ENCODE results near the gene KLF16. TPM values are rescaled to one million over a fixed set of nuclear protein-coding genes. Genes with fewer than 3 reads are reported as not detected.

KLF16 gene
- total RNA-seq, 2 experiments from 2014 or later: 26.5 to 29.8 TPM

DNA sequence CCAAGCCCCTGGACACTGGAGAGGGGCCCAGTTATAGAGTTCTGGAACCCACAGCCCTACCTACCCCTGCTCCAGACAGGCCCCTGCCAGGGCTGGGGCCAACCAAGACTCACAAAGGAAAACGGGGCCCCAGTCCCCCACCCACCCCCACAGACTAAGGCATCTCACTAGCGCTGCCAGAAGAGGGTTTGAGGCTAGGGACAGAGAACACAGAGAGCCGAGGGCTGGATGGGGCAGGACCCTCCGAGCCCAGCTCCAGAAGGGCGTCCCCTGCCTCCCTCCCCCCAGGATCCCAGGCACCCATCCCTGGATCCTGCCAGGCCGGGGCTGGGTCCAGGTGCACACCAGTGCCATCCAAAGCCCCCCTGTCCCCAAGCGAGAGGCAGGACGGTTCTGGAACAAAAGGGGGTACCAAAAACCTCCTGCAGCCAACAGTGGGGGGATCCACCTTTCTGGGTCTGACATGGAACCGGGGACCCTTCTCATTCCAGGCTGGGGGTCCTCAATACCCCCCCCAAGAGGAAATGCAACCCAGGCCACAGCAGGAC is 10.7 kb downstream of the KLF16 start:
- H3K27me3 Mint-ChIP-seq (ENCODE audit: low read depth): no peaks in the 10 kb centered on the region
- peaks cover 12% of the 10 kb centered on the region for H3K36me3 Mint-ChIP-seq (ENCODE audit: low read depth)
- DNase-seq (no peak), ATAC-seq (no peak)
- CTCF ChIA-PET: interaction anchor here (3.6 kb wide), 1 partner anchor 14 kb away, joined by 20 read pairs; no protein-coding TSS in a partner anchor
- no peaks in the 10 kb centered on the region for H3K9me3 Mint-ChIP-seq (ENCODE audit: insufficient read depth)
- POLR2A ChIA-PET: interaction anchor here (1.5 kb wide), 1 partner anchor 30 kb away, joined by 3 read pairs; no protein-coding TSS in a partner anchor
- peaks cover 61% of the 10 kb centered on the region for H3K4me1 Mint-ChIP-seq (ENCODE audit: low read depth)
- peak overlapping the region; percentile 93 for H3K27ac Mint-ChIP-seq
- H3K4me3 Mint-ChIP-seq: no peak overlapping the region

DNA sequence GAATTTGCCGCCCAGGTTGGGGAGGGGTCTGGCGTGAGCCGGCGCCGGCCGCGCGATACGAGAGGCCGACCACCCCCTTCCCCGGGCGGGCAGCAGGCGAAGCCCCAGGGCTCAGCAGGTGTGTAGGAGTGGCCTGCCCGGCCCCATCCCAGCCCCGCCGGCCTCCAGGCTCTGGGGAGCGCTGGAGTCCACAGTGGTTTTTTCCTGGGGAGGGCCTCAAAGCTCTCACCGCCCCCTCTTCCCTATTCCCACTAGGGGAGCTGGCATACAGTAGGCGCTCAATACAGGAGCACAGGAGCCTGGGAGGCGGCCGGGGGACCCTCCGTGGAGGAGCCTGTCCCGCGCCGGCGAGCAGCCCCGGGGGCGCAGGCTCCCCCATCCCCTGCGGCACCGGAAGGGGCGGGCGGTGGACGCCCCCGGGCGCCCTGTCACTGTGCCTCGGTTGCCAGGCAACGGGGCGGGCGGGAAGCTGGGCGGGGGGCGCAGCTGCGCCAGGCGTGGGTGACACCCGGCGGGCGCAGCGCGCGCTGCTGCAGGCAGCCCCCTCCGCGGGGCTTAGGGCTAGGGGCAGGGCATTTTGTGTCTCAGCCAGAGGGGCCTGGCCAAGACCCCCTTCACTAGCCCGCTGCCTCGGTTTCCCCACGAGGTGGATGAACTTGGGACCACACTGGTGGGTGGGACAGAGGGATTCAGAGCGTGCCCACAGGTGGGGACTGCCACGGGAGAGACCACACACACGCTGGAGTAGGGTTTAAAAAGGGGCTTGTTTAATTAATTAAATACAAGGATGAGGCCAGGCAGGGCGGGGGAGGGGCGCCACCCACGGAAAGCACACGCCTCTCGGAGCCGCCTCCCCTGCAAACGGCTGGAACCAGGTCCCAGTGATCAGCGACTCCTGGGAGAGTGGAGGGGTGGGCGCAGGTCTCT is 11.5 kb downstream of the KLF16 start:
- Mint-ChIP-seq H3K27me3 (ENCODE audit: low read depth) (no peaks in the 10 kb centered on the region), H3K4me3 (no peak overlapping the region), H3K9me3 (ENCODE audit: insufficient read depth) (no peaks in the 10 kb centered on the region), H3K36me3 (ENCODE audit: low read depth) (peaks cover 16% of the 10 kb centered on the region), H3K4me1 (ENCODE audit: low read depth) (peaks cover 64% of the 10 kb centered on the region), H3K27ac (peak overlapping the region; percentile 39)
- peak; percentile 59 for DNase-seq
- CTCF ChIA-PET: interaction anchor here (1.0 kb wide), 1 partner anchor 13 kb away, joined by 4 read pairs; no protein-coding TSS in a partner anchor
- POLR2A ChIA-PET: interaction anchor here (0.8 to 1.5 kb wide), 2 partner anchors 24 to 31 kb away, joined by 3 read pairs; no protein-coding TSS in a partner anchor
- ATAC-seq: no peak

DNA sequence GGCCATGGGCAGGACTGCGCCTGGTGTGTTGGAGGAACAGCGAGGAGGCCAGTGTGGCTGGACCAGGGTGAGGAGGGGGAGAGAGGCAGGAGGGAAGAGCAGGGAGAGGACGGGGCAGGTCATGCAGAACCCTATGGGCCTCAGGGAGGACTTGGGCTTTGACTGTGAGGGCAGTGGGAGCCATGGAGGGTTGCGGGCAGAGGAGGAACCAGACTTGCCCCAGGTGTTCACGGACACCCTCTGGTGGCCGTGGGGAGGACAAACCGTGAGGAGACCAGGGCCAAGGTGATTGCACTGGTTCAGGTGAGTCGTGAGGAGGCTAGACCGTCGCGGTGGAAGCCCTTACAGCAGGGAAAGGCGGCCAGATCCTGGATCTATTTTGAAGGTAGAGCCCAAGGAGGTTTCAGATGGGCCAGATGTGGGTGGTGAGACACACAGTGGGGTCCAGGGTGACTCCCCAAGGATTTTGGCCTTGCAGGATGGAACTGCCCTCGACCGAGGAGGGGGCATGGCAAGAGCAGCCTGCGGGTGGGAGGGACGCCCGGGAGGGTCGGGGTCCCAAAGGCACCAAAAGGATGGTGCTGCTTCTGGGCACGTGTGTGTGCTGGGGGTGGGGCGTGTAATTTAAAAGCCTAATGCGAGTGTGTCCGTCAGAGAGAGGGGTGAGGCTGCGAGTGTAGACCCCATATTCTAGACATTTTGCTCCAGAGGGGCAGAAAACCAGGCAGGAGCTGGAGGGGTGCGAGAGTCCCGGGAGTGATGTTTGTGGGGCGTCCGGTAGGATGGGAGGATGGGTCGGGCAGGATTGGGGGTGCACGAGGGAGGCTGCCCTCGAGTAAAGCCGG is 12.3 kb downstream of the KLF16 start:
- Mint-ChIP-seq H3K4me3 (no peak overlapping the region), H3K9me3 (ENCODE audit: insufficient read depth) (no peaks in the 10 kb centered on the region), H3K27ac (peak overlapping the region; percentile 68), H3K4me1 (ENCODE audit: low read depth) (peaks cover 68% of the 10 kb centered on the region), H3K36me3 (ENCODE audit: low read depth) (peaks cover 18% of the 10 kb centered on the region), H3K27me3 (ENCODE audit: low read depth) (no peaks in the 10 kb centered on the region)
- CTCF ChIA-PET: interaction anchor here (1.0 to 2.6 kb wide), 2 partner anchors 13 kb away, joined by 4 to 15 read pairs; no protein-coding TSS in a partner anchor
- DNase-seq: no peak
- POLR2A ChIA-PET: interaction anchor here (0.8 kb wide), 1 partner anchor 25 kb away, joined by 3 read pairs; no protein-coding TSS in a partner anchor
- ATAC-seq: no peak

GRCh38 chr19:1849886-1850398 is 13.4 kb downstream of the KLF16 start:
- Mint-ChIP-seq H3K4me1 (ENCODE audit: low read depth) (peaks cover 62% of the 10 kb centered on the region), H3K9me3 (ENCODE audit: insufficient read depth) (no peaks in the 10 kb centered on the region), H3K36me3 (ENCODE audit: low read depth) (peaks cover 18% of the 10 kb centered on the region), H3K27ac (peak overlapping the region; percentile 7), H3K4me3 (no peak overlapping the region), H3K27me3 (ENCODE audit: low read depth) (no peaks in the 10 kb centered on the region)
- ChIA-PET POLR2A (interaction anchor here (1.1 kb wide), 1 partner anchor 8 kb away, joined by 5 read pairs; no protein-coding TSS in a partner anchor), CTCF (interaction anchor here (1.1 to 2.6 kb wide), 4 partner anchors 12 to 24 kb away, joined by 3 to 15 read pairs (median 9); no protein-coding TSS in a partner anchor)
- ATAC-seq (no peak), DNase-seq (no peak)

DNA sequence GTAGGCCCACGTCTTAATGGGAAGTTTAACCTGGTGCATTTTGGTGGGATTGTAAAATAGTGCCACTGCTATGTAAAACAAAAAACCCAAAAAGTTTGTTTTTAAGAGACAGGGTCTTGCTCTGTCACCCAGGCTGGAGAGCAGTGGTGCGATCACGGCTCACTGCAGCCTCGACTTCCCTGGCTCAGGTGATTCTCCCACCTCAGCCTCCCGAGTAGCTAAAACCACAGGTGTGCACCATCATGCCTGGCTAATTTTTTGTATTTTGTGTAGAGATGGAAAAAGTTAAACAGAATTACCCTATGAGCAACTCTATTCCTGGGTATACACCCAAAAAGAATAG is 14.3 kb downstream of the KLF16 start:
- no peak for DNase-seq

GRCh38 chr19:1848399-1849131 is 14.8 kb downstream of the KLF16 start, which contains the start of gene REXO1:
Gene REXO1, minus strand, starts transcription at chr19:1848483. Its CDS starts 125 bp downstream, at chr19:1848358.
- ChIA-PET POLR2A (interaction anchor here (0.7 kb wide), 1 partner anchor 49 kb away, joined by 3 read pairs; no protein-coding TSS in a partner anchor), CTCF (interaction anchor here (1.1 to 2.6 kb wide), 4 partner anchors 11 to 23 kb away, joined by 3 to 15 read pairs (median 9); no protein-coding TSS in a partner anchor)
- peaks cover 55% of the 10 kb centered on the region for H3K4me1 Mint-ChIP-seq (ENCODE audit: low read depth)
- H3K27me3 Mint-ChIP-seq (ENCODE audit: low read depth): no peaks in the 10 kb centered on the region
- ATAC-seq (peak; percentile 72), DNase-seq (peak; percentile 98)
- H3K9me3 Mint-ChIP-seq (ENCODE audit: insufficient read depth): no peaks in the 10 kb centered on the region
- peak within 1 kb of the TSS; percentile 96 for H3K27ac Mint-ChIP-seq
- H3K4me3 Mint-ChIP-seq: peak within 1 kb of the TSS; percentile 91
- peaks cover 18% of the 10 kb centered on the region for H3K36me3 Mint-ChIP-seq (ENCODE audit: low read depth)

More for the DNA sequence above, 14.3 kb downstream of the KLF16 start:
- no peak for ATAC-seq
- H3K4me3 Mint-ChIP-seq: peak overlapping the region; percentile 63
- POLR2A ChIA-PET: interaction anchor here (0.6 to 0.7 kb wide), 2 partner anchors 49 to 577 kb away, joined by 3 to 4 read pairs; no protein-coding TSS in a partner anchor
- CTCF ChIA-PET: interaction anchor here (1.1 to 2.6 kb wide), 4 partner anchors 11 to 23 kb away, joined by 3 to 15 read pairs (median 9); no protein-coding TSS in a partner anchor
- peak overlapping the region; percentile 85 for H3K27ac Mint-ChIP-seq
- peaks cover 18% of the 10 kb centered on the region for H3K36me3 Mint-ChIP-seq (ENCODE audit: low read depth)
- no peaks in the 10 kb centered on the region for H3K27me3 Mint-ChIP-seq (ENCODE audit: low read depth)
- peaks cover 57% of the 10 kb centered on the region for H3K4me1 Mint-ChIP-seq (ENCODE audit: low read depth)
- H3K9me3 Mint-ChIP-seq (ENCODE audit: insufficient read depth): no peaks in the 10 kb centered on the region

DNA sequence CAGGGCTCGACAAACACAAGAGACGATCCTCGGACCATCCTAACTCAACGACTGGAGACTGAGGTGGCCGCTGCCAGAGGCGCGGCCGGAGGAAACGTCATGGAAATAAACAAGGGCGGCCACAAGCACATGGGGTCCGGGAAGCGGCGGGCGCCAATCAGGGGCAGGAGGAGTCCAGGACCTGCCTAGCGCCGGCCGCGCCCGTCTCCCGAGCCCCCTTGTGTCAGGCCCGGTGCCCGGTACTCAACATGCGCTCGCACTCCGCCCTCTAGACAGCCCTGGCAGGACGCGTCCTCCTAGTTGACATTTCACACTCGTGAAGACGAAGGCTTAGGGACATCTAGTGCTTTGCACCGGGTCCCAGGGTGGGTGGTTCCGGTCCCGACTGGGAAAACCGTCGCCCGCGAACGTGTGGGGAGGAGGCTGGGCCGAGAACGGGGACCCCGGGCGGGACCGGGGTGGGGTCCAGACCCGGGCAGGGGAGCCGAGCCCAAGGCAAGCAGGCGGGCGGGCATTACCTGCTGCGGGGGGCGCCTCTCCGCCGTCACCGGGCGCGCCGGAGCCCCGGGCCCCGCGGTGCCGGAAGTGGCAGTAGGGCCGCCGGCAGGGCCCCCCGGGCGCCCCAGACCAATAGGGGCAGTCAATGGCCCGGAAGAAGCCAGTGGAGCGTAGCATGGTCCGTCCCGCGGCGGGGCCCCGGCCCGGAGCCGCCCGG is 15.5 kb downstream of the KLF16 start:
- peak; percentile 61 for DNase-seq
- peak overlapping the region; percentile 96 for H3K27ac Mint-ChIP-seq
- H3K36me3 Mint-ChIP-seq (ENCODE audit: low read depth): peaks cover 13% of the 10 kb centered on the region
- H3K9me3 Mint-ChIP-seq (ENCODE audit: insufficient read depth): no peaks in the 10 kb centered on the region
- ChIA-PET CTCF (interaction anchor here (1.8 to 2.0 kb wide), 2 partner anchors 10 to 22 kb away, joined by 10 to 12 read pairs; no protein-coding TSS in a partner anchor), POLR2A (interaction anchor here (1.3 kb wide), 1 partner anchor 8 kb away, joined by 3 read pairs; no protein-coding TSS in a partner anchor)
- peak; percentile 35 for ATAC-seq
- peak overlapping the region; percentile 91 for H3K4me3 Mint-ChIP-seq
- peaks cover 49% of the 10 kb centered on the region for H3K4me1 Mint-ChIP-seq (ENCODE audit: low read depth)
- H3K27me3 Mint-ChIP-seq (ENCODE audit: low read depth): no peaks in the 10 kb centered on the region

DNA sequence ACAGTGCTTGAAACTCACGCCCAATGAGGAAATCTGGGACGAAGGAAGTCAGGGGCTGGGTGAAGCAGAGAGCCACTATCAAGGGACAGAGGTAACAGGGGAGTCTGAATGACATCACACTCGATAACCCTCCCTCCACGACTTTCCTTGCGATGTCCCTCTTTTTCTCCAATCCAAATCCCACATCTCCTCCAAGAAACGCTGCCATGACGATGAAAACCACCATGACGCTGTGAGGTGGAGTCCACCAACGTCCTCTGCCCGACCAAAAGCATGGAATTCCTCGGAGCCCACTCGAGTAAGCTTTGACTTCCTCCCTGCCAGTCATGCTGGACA is 16.1 kb downstream of the KLF16 start:
- no peak for DNase-seq
- Mint-ChIP-seq H3K9me3 (ENCODE audit: insufficient read depth) (no peaks in the 10 kb centered on the region), H3K4me1 (ENCODE audit: low read depth) (peaks cover 45% of the 10 kb centered on the region), H3K36me3 (ENCODE audit: low read depth) (peaks cover 13% of the 10 kb centered on the region), H3K27me3 (ENCODE audit: low read depth) (no peaks in the 10 kb centered on the region), H3K4me3 (peak overlapping the region; percentile 91), H3K27ac (peak overlapping the region; percentile 96)
- ChIA-PET POLR2A (interaction anchor here (0.7 to 1.3 kb wide), 2 partner anchors 9 to 244 kb away, joined by 3 read pairs; no protein-coding TSS in a partner anchor), CTCF (interaction anchor here (1.8 to 2.0 kb wide), 2 partner anchors 10 to 21 kb away, joined by 10 to 12 read pairs; no protein-coding TSS in a partner anchor)
- no peak for ATAC-seq

GRCh38 chr19:1846517-1847204 is 16.7 kb downstream of the KLF16 start:
- Mint-ChIP-seq H3K27me3 (ENCODE audit: low read depth) (no peaks in the 10 kb centered on the region), H3K4me3 (peak overlapping the region; percentile 91), H3K9me3 (ENCODE audit: insufficient read depth) (no peaks in the 10 kb centered on the region), H3K4me1 (ENCODE audit: low read depth) (peaks cover 44% of the 10 kb centered on the region), H3K27ac (peak overlapping the region; percentile 96), H3K36me3 (ENCODE audit: low read depth) (peaks cover 13% of the 10 kb centered on the region)
- ChIA-PET POLR2A (interaction anchor here (0.7 to 1.3 kb wide), 3 partner anchors 9 to 243 kb away, joined by 3 read pairs; no protein-coding TSS in a partner anchor), CTCF (interaction anchor here (1.8 to 2.0 kb wide), 2 partner anchors 9 to 21 kb away, joined by 10 to 12 read pairs; no protein-coding TSS in a partner anchor)
- ATAC-seq (no peak), DNase-seq (no peak)
